PC-9 (cell line): ENCODE measurements around the gene RCSD1. TPM values are rescaled to one million over a fixed set of nuclear protein-coding genes. Genes with fewer than 3 reads are reported as not detected.
A peak's percentile ranks its signal among the peaks of the same experiment; 100 is the strongest.

Experiments
- BruUV-seq: library from RNA; stranded (reverse); fragments of 400-500 nt; replicated peaks from 2 replicates; lab custom pipeline; 2021; lab: Mats Ljungman, UMichigan
- CTCF ChIA-PET: fragments of 300-600 bp; sonication (Branson Sonifier 250); formaldehyde crosslinking; loops from one replicate; lab custom pipeline; 2022; ENCODE audit warnings: antibody characterized with exemption; lab: Charles Lee
- POLR2A ChIA-PET: fragments of 300-600 bp; sonication (Branson Sonifier 250); formaldehyde crosslinking; loops from one replicate; lab custom pipeline; 2022; ENCODE audit warnings: antibody characterized with exemption; ENCODE audit not compliant: unreplicated experiment; lab: Charles Lee
- DNase-seq, 2 experiments: peaks; one replicate each; pipeline versions ENCODE4 v3.0.0 to v3.0.0-alpha.2; 2015 to 2022; ENCODE audit warnings: mixed read lengths in 1 of 2
- H2AFZ ChIP-seq: fragments of 200-600 bp; sonication (generic); 2 replicates; pipeline ENCODE4 v1.8.1; 2017; ENCODE audit warnings: antibody characterized with exemption
- H3F3A ChIP-seq: fragments of 200-600 bp; sonication (generic); 2 replicates; pipeline ENCODE4 v1.8.1; 2017; ENCODE audit warnings: antibody characterized with exemption, mild to moderate bottlenecking, low read depth; ENCODE audit not compliant: insufficient read depth
- H3K27ac ChIP-seq: fragments of 200-600 bp; sonication (generic); 2 replicates; pipeline ENCODE4 v1.6.1; 2016; ENCODE audit warnings: mixed run types
- H3K27me3 ChIP-seq: fragments of 200-600 bp; sonication (generic); 2 replicates; pipeline ENCODE4 v1.6.1; 2016; ENCODE audit warnings: low read depth, mixed run types; ENCODE audit not compliant: insufficient read depth
- H3K36me3 ChIP-seq: fragments of 200-600 bp; sonication (generic); 2 replicates; pipeline ENCODE4 v1.6.1; 2016; ENCODE audit warnings: low read depth, mixed run types
- H3K4me1 ChIP-seq: fragments of 200-600 bp; sonication (generic); replicated peaks from 2 replicates; pipeline ENCODE4 v1.6.1; 2016; ENCODE audit warnings: mixed run types; ENCODE audit not compliant: insufficient read depth
- H3K4me2 ChIP-seq: fragments of 200-600 bp; sonication (generic); 2 replicates; pipeline ENCODE4 v1.6.1; 2017; ENCODE audit warnings: mixed run types
- H3K4me3 ChIP-seq: fragments of 200-600 bp; sonication (generic); 2 replicates; pipeline ENCODE4 v1.6.1; 2016; ENCODE audit warnings: mixed run types
- H3K79me2 ChIP-seq: fragments of 200-600 bp; sonication (generic); 2 replicates; pipeline ENCODE4 v1.6.1; 2017; ENCODE audit warnings: low read depth, mixed run types
- H3K9me2 ChIP-seq: fragments of 200-600 bp; sonication (generic); 2 replicates; pipeline ENCODE4 v1.8.1; 2017; ENCODE audit warnings: mild to moderate bottlenecking; ENCODE audit not compliant: insufficient read depth
- H3K9me3 ChIP-seq: fragments of 200-600 bp; sonication (generic); 2 replicates; pipeline ENCODE4 v1.8.1; 2016; ENCODE audit warnings: low read depth; ENCODE audit not compliant: insufficient read depth
- H4K20me1 ChIP-seq: fragments of 200-600 bp; sonication (generic); 2 replicates; pipeline ENCODE4 v1.8.1; 2017; ENCODE audit not compliant: insufficient read depth
- EZH2 ChIP-seq: fragments of 200-600 bp; sonication (generic); IDR thresholded peaks from 2 replicates; pipeline ENCODE4 v1.8.0; 2017; ENCODE audit warnings: antibody characterized with exemption, low read depth
- intact Hi-C: fragments of 100-400 bp; cut with micrococcal nuclease; formaldehyde crosslinking; loops from one replicate; pipeline ENCODE4 v1.10.0; 2022; ENCODE audit not compliant: unreplicated experiment
- total RNA-seq: library from RNA; stranded (reverse); gene quantifications from 2 replicates; pipeline ENCODE4 v1.2.3, GENCODE V29; 2021
- TF ChIP-seq, protein P1 (sequence below): fragments of 200-600 bp; sonication (generic); conservative IDR thresholded peaks from 2 replicates; pipeline ENCODE4 v1.6.1; 2017; ENCODE audit warnings: mixed run types, antibody characterized with exemption, mild to moderate bottlenecking, moderate library complexity

The RCSD1 gene
- total RNA-seq, 1 experiment from 2014 or later: not detected

DNA sequence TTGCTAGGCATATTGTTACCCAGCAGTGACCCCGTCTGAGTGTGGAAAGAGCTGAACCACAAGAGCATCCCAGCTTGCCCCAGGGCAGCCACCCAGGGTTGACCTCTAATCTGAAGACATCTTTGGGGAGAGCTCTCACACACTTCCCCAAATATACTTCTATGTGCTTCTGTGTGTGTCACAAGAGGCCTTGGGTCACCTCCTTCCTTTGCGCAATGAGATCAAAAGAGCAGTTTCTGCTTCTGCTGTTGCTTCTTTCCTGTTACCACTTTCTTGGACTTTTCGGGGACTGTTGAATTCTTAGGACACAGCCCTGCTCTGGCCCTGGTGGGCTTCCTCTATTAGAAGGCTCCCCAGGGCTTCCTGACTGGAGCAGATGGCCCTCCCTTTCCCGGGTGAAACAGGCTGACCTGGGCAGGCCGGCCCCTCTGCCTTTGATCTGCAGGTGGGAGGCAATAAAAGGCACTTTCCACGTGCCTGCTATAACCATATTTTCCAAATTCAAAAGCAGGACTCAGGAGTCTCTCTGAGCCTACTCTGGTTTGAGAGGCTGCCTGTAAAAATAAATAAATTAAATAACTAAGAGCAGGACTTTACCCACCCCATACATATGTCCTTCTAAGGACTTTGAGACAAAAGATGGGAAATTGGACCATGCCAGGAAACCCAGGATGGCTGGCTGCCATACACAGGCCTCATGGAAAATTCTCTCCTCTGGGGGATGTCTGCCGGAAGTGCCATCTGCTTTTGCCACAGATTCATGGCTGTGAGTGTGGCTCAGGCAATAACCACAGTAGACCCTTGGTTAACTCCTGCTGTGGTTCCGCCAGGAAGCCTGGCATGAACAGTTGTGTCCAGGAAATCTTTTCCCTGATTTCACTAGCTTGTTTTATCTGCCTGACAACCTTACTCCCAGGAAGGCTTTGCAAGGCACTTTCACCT, 28.3 kb upstream of the RCSD1 start:
- no TSS peak for BruUV-seq
- H4K20me1 ChIP-seq: no peaks in the 10 kb centered on the region

DNA sequence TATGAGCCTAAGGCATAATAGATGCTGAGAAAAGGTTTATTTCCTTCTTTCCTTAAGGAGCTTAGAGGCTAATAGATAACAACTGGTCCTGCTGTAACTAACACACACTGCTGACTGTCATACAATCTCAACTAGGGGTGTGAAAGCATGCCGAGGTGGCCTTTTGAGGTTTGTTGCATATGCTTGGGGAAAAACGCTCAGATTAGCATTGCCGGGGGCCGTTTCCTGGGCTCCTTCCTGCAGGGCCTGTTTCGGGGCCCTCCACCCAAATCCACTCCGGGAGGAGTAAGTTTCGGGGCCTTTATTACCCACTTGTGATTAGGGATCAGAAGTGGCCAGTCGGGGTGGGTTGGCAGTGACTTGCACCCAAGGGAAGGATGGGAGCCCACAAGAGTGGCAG, 27.2 kb upstream of the RCSD1 start:
- TF ChIP-seq, protein P1, sequence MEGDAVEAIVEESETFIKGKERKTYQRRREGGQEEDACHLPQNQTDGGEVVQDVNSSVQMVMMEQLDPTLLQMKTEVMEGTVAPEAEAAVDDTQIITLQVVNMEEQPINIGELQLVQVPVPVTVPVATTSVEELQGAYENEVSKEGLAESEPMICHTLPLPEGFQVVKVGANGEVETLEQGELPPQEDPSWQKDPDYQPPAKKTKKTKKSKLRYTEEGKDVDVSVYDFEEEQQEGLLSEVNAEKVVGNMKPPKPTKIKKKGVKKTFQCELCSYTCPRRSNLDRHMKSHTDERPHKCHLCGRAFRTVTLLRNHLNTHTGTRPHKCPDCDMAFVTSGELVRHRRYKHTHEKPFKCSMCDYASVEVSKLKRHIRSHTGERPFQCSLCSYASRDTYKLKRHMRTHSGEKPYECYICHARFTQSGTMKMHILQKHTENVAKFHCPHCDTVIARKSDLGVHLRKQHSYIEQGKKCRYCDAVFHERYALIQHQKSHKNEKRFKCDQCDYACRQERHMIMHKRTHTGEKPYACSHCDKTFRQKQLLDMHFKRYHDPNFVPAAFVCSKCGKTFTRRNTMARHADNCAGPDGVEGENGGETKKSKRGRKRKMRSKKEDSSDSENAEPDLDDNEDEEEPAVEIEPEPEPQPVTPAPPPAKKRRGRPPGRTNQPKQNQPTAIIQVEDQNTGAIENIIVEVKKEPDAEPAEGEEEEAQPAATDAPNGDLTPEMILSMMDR: no peak
- no peak for TF ChIP-seq EZH2
- Histone ChIP-seq H4K20me1 (no peaks in the 10 kb centered on the region), H3K4me1 (peaks cover 28% of the 10 kb centered on the region), H3K4me2 (no peak overlapping the region), H3F3A (no peaks in the 10 kb centered on the region), H3K4me3 (no peak overlapping the region), H3K27me3 (no peaks in the 10 kb centered on the region), H3K9me2 (no peaks in the 10 kb centered on the region), H3K9me3 (peaks cover 3% of the 10 kb centered on the region; the same call in 1 of the 2 replicates), H3K79me2 (no peaks in the 10 kb centered on the region), H3K36me3 (no peaks in the 10 kb centered on the region), H3K27ac (no peak overlapping the region), H2AFZ (no peak overlapping the region)
- ChIA-PET CTCF (no interaction called here), POLR2A (no interaction called here)
- no TSS peak for BruUV-seq
- intact Hi-C loops: loop anchor here (5.0 kb wide), 1 partner anchor 199 kb away; no protein-coding TSS in a partner anchor
- no peak for DNase-seq

More for the DNA sequence above, 28.3 kb upstream of the RCSD1 start:
- no peak overlapping the region for H3K27ac ChIP-seq
- H3K4me3 ChIP-seq: no peak overlapping the region
- H3K36me3 ChIP-seq: no peaks in the 10 kb centered on the region
- ChIA-PET CTCF (no interaction called here), POLR2A (no interaction called here)
- no peaks in the 10 kb centered on the region for H3F3A ChIP-seq
- H3K4me1 ChIP-seq: peaks cover 28% of the 10 kb centered on the region
- DNase-seq: peak; percentile 6 to 79
- H3K9me3 ChIP-seq: peaks cover under 1% of the 10 kb centered on the region; the same call in 1 of the 2 replicates
- H3K79me2 ChIP-seq: no peaks in the 10 kb centered on the region
- H3K27me3 ChIP-seq: no peaks in the 10 kb centered on the region
- H2AFZ ChIP-seq: no peak overlapping the region
- H3K4me2 ChIP-seq: peak overlapping the region; percentile 48
- intact Hi-C loops: loop anchor here (2.0 to 5.0 kb wide), 2 partner anchors 45 to 201 kb away; no protein-coding TSS in a partner anchor
- no peaks in the 10 kb centered on the region for H3K9me2 ChIP-seq
- TF ChIP-seq, protein P1: no peak
- no peak for TF ChIP-seq EZH2

DNA sequence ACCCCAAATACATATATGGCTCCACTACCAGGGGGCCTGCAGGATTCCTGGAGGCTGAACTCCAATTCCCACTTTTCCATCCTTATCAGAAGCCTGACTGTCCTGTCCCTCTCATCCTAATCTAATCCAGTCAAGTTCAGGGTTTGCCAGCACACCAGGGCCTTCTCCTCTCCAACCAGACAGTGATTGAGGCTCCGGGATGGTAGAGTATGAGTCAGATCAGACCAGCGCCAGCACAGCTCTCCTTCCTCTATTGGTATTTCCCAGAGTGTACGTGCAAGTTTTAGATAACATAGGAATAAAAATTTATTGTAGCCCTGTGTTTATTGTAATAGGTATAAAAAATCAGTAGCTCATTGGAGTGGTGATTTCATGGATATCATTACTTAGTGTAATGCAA, 24.5 kb upstream of the RCSD1 start:
- ChIA-PET CTCF (interaction anchor here (0.7 kb wide), 1 partner anchor 77 kb away, joined by 11 read pairs; no protein-coding TSS in a partner anchor), POLR2A (no interaction called here)
- Histone ChIP-seq H3K9me3 (peaks cover 3% of the 10 kb centered on the region; the same call in 1 of the 2 replicates), H3K27me3 (peaks cover 24% of the 10 kb centered on the region; the same call in 1 of the 2 replicates), H2AFZ (no peak overlapping the region), H3K4me2 (no peak overlapping the region), H3K4me3 (no peak overlapping the region), H3K36me3 (no peaks in the 10 kb centered on the region), H3K9me2 (no peaks in the 10 kb centered on the region; the same call in 1 of the 2 replicates), H3K4me1 (peaks cover 18% of the 10 kb centered on the region), H4K20me1 (no peaks in the 10 kb centered on the region), H3K79me2 (no peaks in the 10 kb centered on the region), H3K27ac (no peak overlapping the region), H3F3A (no peaks in the 10 kb centered on the region)
- intact Hi-C loops: no loop called here
- no TSS peak for BruUV-seq
- TF ChIP-seq EZH2: no peak
- TF ChIP-seq, protein P1: no peak
- DNase-seq: no peak
